H1 (cell line): ENCODE results near the gene SASH3. TPM values are rescaled to one million over a fixed set of nuclear protein-coding genes. Genes with fewer than 3 reads are reported as not detected.

Source experiments
- ASH2L ChIP-seq: fragments of 200-600, 300-600 bp; sonication (generic); IDR thresholded peaks from one replicate; pipeline ENCODE4 v1.7.1; 2017; ENCODE audit warnings: low read length
- CBX5 ChIP-seq: fragments of 300-800, 300-1000 bp; sonication (generic); IDR thresholded peaks from 2 replicates; pipeline ENCODE4 v1.7.1; 2016; ENCODE audit warnings: antibody characterized with exemption, low read length, low read depth
- CHD7 ChIP-seq: fragments of 300-600 bp; sonication (generic); IDR thresholded peaks from 2 replicates; pipeline ENCODE4 v1.7.1; 2012; ENCODE audit warnings: low read length, moderate library complexity, mild to moderate bottlenecking, inconsistent platforms; ENCODE audit not compliant: insufficient replicate concordance
- E2F6 ChIP-seq: IDR thresholded peaks from 2 replicates; pipeline ENCODE4 v1.6.1; 2012; ENCODE audit warnings: inconsistent platforms
- POU5F1 ChIP-seq: IDR thresholded peaks from 2 replicates; pipeline ENCODE4 v1.6.1; 2011; ENCODE audit warnings: low read depth, mild to moderate bottlenecking, low read length, moderate library complexity
- SIN3A ChIP-seq, 2 experiments: IDR thresholded peaks in 1 of 2; conservative IDR thresholded peaks in 1 of 2; 2 replicates each; pipeline ENCODE4 v1.6.1; 2011 to 2012; ENCODE audit warnings: low read length in 2 of 2, improper control_type of control experiment in 1 of 2, low read depth in 1 of 2, mild to moderate bottlenecking in 1 of 2
- SRF ChIP-seq: IDR thresholded peaks from 2 replicates; pipeline ENCODE4 v1.6.1; 2011; ENCODE audit warnings: mild to moderate bottlenecking, low read depth, low read length, moderate library complexity
- SUZ12 ChIP-seq: fragments of 200-600 bp; sonication (generic); IDR thresholded peaks from 2 replicates; pipeline ENCODE4 v1.6.1; 2012; ENCODE audit warnings: mild to moderate bottlenecking, inconsistent platforms, low read length, moderate library complexity, mixed read lengths
- TAF1 ChIP-seq: IDR thresholded peaks from 2 replicates; pipeline ENCODE4 v1.6.1; 2011; ENCODE audit warnings: mild to moderate bottlenecking, low read depth, low read length
- polyA plus RNA-seq, 7 experiments: library from polyadenylated mRNA; depleted of rRNA in 3 of 7; stranded (reverse) in 5 of 7; unstranded in 2 of 7; fragments of >200 nt in 5 of 7; fragments of 200-250 nt in 2 of 7; gene quantifications; 1 replicate in 5 of 7; 2 replicates in 1 of 7; 4 replicates in 1 of 7; pipeline versions ENCODE4 v1.2.1 to v1.2.3, GENCODE V29; 2011 to 2013; ENCODE audit warnings: missing spikeins in 2 of 7, mixed read lengths in 2 of 7
- total RNA-seq: library from RNA; stranded (reverse); fragmentation: NEBNext Ultra II Directional; extraction: Animal tissue kit (Norgen Biotek cat#: 25700); gene quantifications from 2 replicates; pipeline ENCODE4 v1.2.1, GENCODE V29; 2021

Gene SASH3
- total and polyA plus RNA-seq, 2 of the 8 experiments (the other 6 are each of a cell fraction or from before 2014, with no cell fraction given): not detected

- TF ChIP-seq CBX5 (no peak), SIN3A (conservative IDR thresholded peaks at IDR 0.05 in 1 of 2, IDR thresholded peaks at IDR 0.05 in 1 of 2; ENCODE audit: low read depth in 1 of 2, low read length in 2 of 2) (no peak), CHD7 (no peak), ASH2L (no peak), TAF1 (no peak), SRF (no peak), POU5F1 (no peak), SUZ12 (no peak), E2F6 (no peak)
- TF ChIP-seq, all 59 proteins: peak for 0
Measured at GRCh38 chrX:129840344-129840743, 60.6 kb downstream of the SASH3 start (continued).
